NB4 (cell line): ENCODE measurements around the gene S100B.

Experiments used
- DNase-seq: peaks from one replicate; pipeline ENCODE4 v3.0.0; 2010; ENCODE audit warnings: low read depth
- H3K4me3 ChIP-seq: one replicate; pipeline ENCODE4 v1.5.1; 2011; ENCODE audit warnings: mild to moderate bottlenecking, low read depth, low read length, moderate library complexity
- CTCF ChIP-seq: IDR thresholded peaks from one replicate; pipeline ENCODE4 v1.5.1; 2012; ENCODE audit warnings: low read depth, low read length
- MAX ChIP-seq: IDR thresholded peaks from 2 replicates; pipeline ENCODE4 v1.6.1; 2011; ENCODE audit warnings: low read depth, low read length
- MYC ChIP-seq: IDR thresholded peaks from 2 replicates; pipeline ENCODE4 v1.6.1; 2011; ENCODE audit warnings: low read depth, low read length
- POLR2A ChIP-seq: IDR thresholded peaks from 2 replicates; pipeline ENCODE4 v1.6.1; 2011; ENCODE audit warnings: mild to moderate bottlenecking; ENCODE audit not compliant: insufficient read length; ENCODE audit errors: extremely low read depth

The S100B gene

GRCh38 chr21:46628868-46629267, 24.0 kb upstream of the S100B start:
- DNase-seq = no peak
- no peak for TF ChIP-seq MAX
- no peak for TF ChIP-seq MYC
- no peak for TF ChIP-seq CTCF
- TF ChIP-seq POLR2A = no peak
- H3K4me3 ChIP-seq = no peak overlapping the region

GRCh38 chr21:46627726-46628125, 22.8 kb upstream of the S100B start:
- DNase-seq = no peak
- H3K4me3 ChIP-seq = no peak overlapping the region
- TF ChIP-seq MAX (no peak), CTCF (no peak), MYC (no peak), POLR2A (no peak)

GRCh38 chr21:46626975-46627501, 22.2 kb upstream of the S100B start:
- DNase-seq = peak; percentile 27
- TF ChIP-seq POLR2A = no peak
- TF ChIP-seq CTCF = no peak
- TF ChIP-seq MAX = no peak
- no peak for TF ChIP-seq MYC
- H3K4me3 ChIP-seq = no peak overlapping the region

- no peak for DNase-seq
- TF ChIP-seq MYC = no peak
- TF ChIP-seq POLR2A = no peak
- TF ChIP-seq CTCF = no peak
- H3K4me3 ChIP-seq = no peak overlapping the region
Measured at GRCh38 chr21:46626536-46626935, 21.7 kb upstream of the S100B start.

- no peak for TF ChIP-seq MAX
- no peak for TF ChIP-seq POLR2A
- TF ChIP-seq CTCF = no peak
- TF ChIP-seq MYC = no peak
- no peak for DNase-seq
- H3K4me3 ChIP-seq = no peak overlapping the region
Measured at GRCh38 chr21:46625759-46626158, 20.9 kb upstream of the S100B start.

GRCh38 chr21:46624050-46624449, 19.2 kb upstream of the S100B start:
- TF ChIP-seq MYC (no peak), POLR2A (no peak), CTCF (no peak), MAX (no peak)
- no peak for DNase-seq
- H3K4me3 ChIP-seq = no peak overlapping the region
